WTC11 (cell line): Measurements from ENCODE around the gene CAMK2D.

Source experiments
- ATF3 ChIP-seq: sonication (generic); formaldehyde crosslinking; conservative IDR thresholded peaks from 2 replicates; pipeline ENCODE4 v1.8.1; 2022; ENCODE audit warnings: mild to moderate bottlenecking, missing genetic modification reagents
- ATF6 ChIP-seq: sonication (generic); formaldehyde crosslinking; IDR thresholded peaks from 2 replicates; pipeline ENCODE4 v1.8.1; 2023; ENCODE audit warnings: mild to moderate bottlenecking, missing genetic modification reagents
- CREB1 ChIP-seq: sonication (generic); formaldehyde crosslinking; IDR thresholded peaks from 2 replicates; pipeline ENCODE4 v1.8.0; 2023; ENCODE audit warnings: mild to moderate bottlenecking, missing genetic modification reagents
- ELF4 ChIP-seq: sonication (generic); formaldehyde crosslinking; IDR thresholded peaks from 2 replicates; pipeline ENCODE4 v1.8.1; 2022; ENCODE audit warnings: low read depth, mild to moderate bottlenecking, moderate library complexity, missing genetic modification reagents
- ESRRA ChIP-seq: sonication (generic); formaldehyde crosslinking; IDR thresholded peaks from 2 replicates; pipeline ENCODE4 v1.8.1; 2022; ENCODE audit warnings: mild to moderate bottlenecking, missing genetic modification reagents, borderline replicate concordance
- GRHL2 ChIP-seq: fragments of 250-450 bp; sonication (Bioruptor Pico); IDR thresholded peaks from 2 replicates; pipeline ENCODE4 v1.8.0; 2022; ENCODE audit warnings: mild to moderate bottlenecking, moderate library complexity; ENCODE audit not compliant: insufficient replicate concordance, severe bottlenecking
- JUN ChIP-seq: sonication (generic); formaldehyde crosslinking; IDR thresholded peaks from 2 replicates; pipeline ENCODE4 v1.8.0; 2023; ENCODE audit warnings: mild to moderate bottlenecking, missing genetic modification reagents
- NFE2L1 ChIP-seq: sonication (generic); formaldehyde crosslinking; IDR thresholded peaks from 2 replicates; pipeline ENCODE4 v1.8.1; 2023; ENCODE audit warnings: missing genetic modification reagents
- NR2C2 ChIP-seq: sonication (generic); formaldehyde crosslinking; IDR thresholded peaks from 2 replicates; pipeline ENCODE4 v1.8.0; 2022; ENCODE audit warnings: mild to moderate bottlenecking, missing genetic modification reagents
- TP53 ChIP-seq: sonication (generic); formaldehyde crosslinking; IDR thresholded peaks from 2 replicates; pipeline ENCODE4 v1.8.1; 2023; ENCODE audit warnings: mild to moderate bottlenecking, missing genetic modification reagents
- USF2 ChIP-seq: sonication (generic); formaldehyde crosslinking; IDR thresholded peaks from 2 replicates; pipeline ENCODE4 v1.8.1; 2023; ENCODE audit warnings: mild to moderate bottlenecking, missing genetic modification reagents, moderate library complexity
- ZBTB21 ChIP-seq: sonication (generic); formaldehyde crosslinking; IDR thresholded peaks from 2 replicates; pipeline ENCODE4 v1.8.1; 2023; ENCODE audit warnings: mild to moderate bottlenecking, missing genetic modification reagents, borderline replicate concordance
- ZNF317 ChIP-seq: sonication (generic); formaldehyde crosslinking; IDR thresholded peaks from 2 replicates; pipeline ENCODE4 v1.8.1; 2023; ENCODE audit warnings: low read depth, mild to moderate bottlenecking, moderate library complexity, missing genetic modification reagents, borderline replicate concordance
- TF ChIP-seq, protein P1 (sequence below): fragments of 200-600 bp; IDR thresholded peaks from 2 replicates; pipeline ENCODE4 v1.8.0; 2022; ENCODE audit warnings: antibody characterized with exemption

DNA sequence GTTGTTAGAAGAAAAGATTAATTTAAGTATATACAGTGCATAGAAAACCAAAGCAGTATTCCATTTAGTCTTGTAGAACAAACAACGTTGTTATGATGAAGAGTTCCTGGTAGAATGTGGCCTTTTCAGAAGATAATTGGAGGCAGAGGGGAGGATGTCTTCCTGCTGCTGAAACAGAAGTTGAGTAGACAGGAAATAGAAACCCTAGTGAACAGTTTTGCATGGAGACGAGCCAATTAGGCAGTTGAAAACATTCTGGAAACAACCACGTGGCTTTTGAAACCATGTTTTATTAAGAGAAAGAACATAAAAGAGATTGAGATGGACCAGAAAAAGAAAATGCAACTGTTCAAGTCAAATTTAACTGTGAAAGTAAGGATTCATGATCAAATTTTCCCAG is 325.2 kb downstream of the CAMK2D start:
- no peak for TF ChIP-seq ELF4 (CRISPR knock-in tag)
- no peak for TF ChIP-seq ZNF317 (CRISPR knock-in tag)
- TF ChIP-seq, protein P1, sequence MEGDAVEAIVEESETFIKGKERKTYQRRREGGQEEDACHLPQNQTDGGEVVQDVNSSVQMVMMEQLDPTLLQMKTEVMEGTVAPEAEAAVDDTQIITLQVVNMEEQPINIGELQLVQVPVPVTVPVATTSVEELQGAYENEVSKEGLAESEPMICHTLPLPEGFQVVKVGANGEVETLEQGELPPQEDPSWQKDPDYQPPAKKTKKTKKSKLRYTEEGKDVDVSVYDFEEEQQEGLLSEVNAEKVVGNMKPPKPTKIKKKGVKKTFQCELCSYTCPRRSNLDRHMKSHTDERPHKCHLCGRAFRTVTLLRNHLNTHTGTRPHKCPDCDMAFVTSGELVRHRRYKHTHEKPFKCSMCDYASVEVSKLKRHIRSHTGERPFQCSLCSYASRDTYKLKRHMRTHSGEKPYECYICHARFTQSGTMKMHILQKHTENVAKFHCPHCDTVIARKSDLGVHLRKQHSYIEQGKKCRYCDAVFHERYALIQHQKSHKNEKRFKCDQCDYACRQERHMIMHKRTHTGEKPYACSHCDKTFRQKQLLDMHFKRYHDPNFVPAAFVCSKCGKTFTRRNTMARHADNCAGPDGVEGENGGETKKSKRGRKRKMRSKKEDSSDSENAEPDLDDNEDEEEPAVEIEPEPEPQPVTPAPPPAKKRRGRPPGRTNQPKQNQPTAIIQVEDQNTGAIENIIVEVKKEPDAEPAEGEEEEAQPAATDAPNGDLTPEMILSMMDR: no peak
- no peak for TF ChIP-seq GRHL2 (CRISPR knock-in tag)
- TF ChIP-seq ESRRA (CRISPR knock-in tag): no peak
- no peak for TF ChIP-seq ATF6 (CRISPR knock-in tag)
- TF ChIP-seq TP53 (CRISPR knock-in tag): no peak
- TF ChIP-seq NR2C2 (CRISPR knock-in tag): no peak
- TF ChIP-seq CREB1 (CRISPR knock-in tag): no peak
- no peak for TF ChIP-seq USF2 (CRISPR knock-in tag)
- no peak for TF ChIP-seq JUN (CRISPR knock-in tag)
- TF ChIP-seq NFE2L1 (CRISPR knock-in tag): no peak
- TF ChIP-seq ATF3 (CRISPR knock-in tag): no peak
- no peak for TF ChIP-seq ZBTB21 (CRISPR knock-in tag)
